GM10847 (cell line): ENCODE data around the gene GALNTL6.

Source experiments
- POLR2A ChIP-seq: IDR thresholded peaks from 2 replicates; pipeline ENCODE4 v1.6.1; 2011; ENCODE audit not compliant: insufficient read length; ENCODE audit errors: extremely low read depth

Gene GALNTL6

GRCh38 chr4:172809319-172809718 lies 996.1 kb downstream of the GALNTL6 start:
- TF ChIP-seq POLR2A = no peak

GRCh38 chr4:172813359-172813923 lies 1000.2 kb downstream of the GALNTL6 start:
- TF ChIP-seq POLR2A = no peak

- TF ChIP-seq POLR2A = no peak
These were observed 1002.4 kb downstream of the GALNTL6 start for GRCh38 chr4:172815499-172816164.

- TF ChIP-seq POLR2A = no peak
These were observed 1005.7 kb downstream of the GALNTL6 start for GRCh38 chr4:172818901-172819300.

- no peak for TF ChIP-seq POLR2A
These were observed 1006.1 kb downstream of the GALNTL6 start for GRCh38 chr4:172819353-172819752.

- TF ChIP-seq POLR2A = no peak
These were observed 1009.1 kb downstream of the GALNTL6 start for GRCh38 chr4:172822331-172822730.

- no peak for TF ChIP-seq POLR2A
These were observed 1013.1 kb downstream of the GALNTL6 start for GRCh38 chr4:172826346-172826745.

- TF ChIP-seq POLR2A = no peak
These were observed 1013.7 kb downstream of the GALNTL6 start for GRCh38 chr4:172826861-172827260.

GRCh38 chr4:172830295-172830764 lies 1017.1 kb downstream of the GALNTL6 start:
- TF ChIP-seq POLR2A = no peak

- TF ChIP-seq POLR2A = no peak
These were observed 1023.5 kb downstream of the GALNTL6 start for GRCh38 chr4:172836661-172837060.

- no peak for TF ChIP-seq POLR2A
These were observed 1024.9 kb downstream of the GALNTL6 start for GRCh38 chr4:172838111-172838510.

- TF ChIP-seq POLR2A = no peak
These were observed 1025.7 kb downstream of the GALNTL6 start for GRCh38 chr4:172838943-172839342.

GRCh38 chr4:172842779-172843178 lies 1029.6 kb downstream of the GALNTL6 start:
- TF ChIP-seq POLR2A = no peak

GRCh38 chr4:172843192-172843591 lies 1030.0 kb downstream of the GALNTL6 start:
- TF ChIP-seq POLR2A = no peak

GRCh38 chr4:172844556-172844955 lies 1031.4 kb downstream of the GALNTL6 start:
- TF ChIP-seq POLR2A = no peak

GRCh38 chr4:172845281-172845680 lies 1032.1 kb downstream of the GALNTL6 start:
- TF ChIP-seq POLR2A = no peak

- TF ChIP-seq POLR2A = no peak
These were observed 1037.6 kb downstream of the GALNTL6 start for GRCh38 chr4:172850838-172851237.

GRCh38 chr4:172851534-172851933 lies 1038.3 kb downstream of the GALNTL6 start:
- no peak for TF ChIP-seq POLR2A

GRCh38 chr4:172857026-172857425 lies 1043.8 kb downstream of the GALNTL6 start:
- TF ChIP-seq POLR2A = no peak
